D721Med (cell line): Measurements from ENCODE around the gene FBXL14.

ENCODE experiments used
- DNase-seq: peaks from one replicate; pipeline ENCODE4 v3.0.0; 2011; ENCODE audit warnings: low spot score; ENCODE audit not compliant: insufficient read length
- FAIRE-seq: peaks from 2 replicates; lab custom pipeline; 2011; peaks lifted over from hg19 to GRCh38; lab: Jason Lieb, UNC
- CTCF ChIP-seq: IDR thresholded peaks from 2 replicates; pipeline ENCODE4 v1.5.1; 2012; ENCODE audit warnings: mild to moderate bottlenecking, control low read depth; ENCODE audit not compliant: insufficient read depth; ENCODE audit errors: missing control alignments

Gene FBXL14

GRCh38 chr12:1531654-1532374 lies 62.6 kb downstream of the FBXL14 start:
- FAIRE-seq = no peak
- TF ChIP-seq CTCF = no peak
- no peak for DNase-seq

- FAIRE-seq (no peak), DNase-seq (no peak)
- TF ChIP-seq CTCF = no peak
These were observed 63.2 kb downstream of the FBXL14 start for GRCh38 chr12:1531153-1531653.

GRCh38 chr12:1530592-1531152 lies 63.7 kb downstream of the FBXL14 start:
- FAIRE-seq = no peak
- no peak for DNase-seq
- TF ChIP-seq CTCF = no peak

GRCh38 chr12:1529862-1530591 lies 64.4 kb downstream of the FBXL14 start:
- FAIRE-seq (no peak), DNase-seq (no peak)
- no peak for TF ChIP-seq CTCF

GRCh38 chr12:1529228-1529861 lies 65.0 kb downstream of the FBXL14 start:
- no peak for DNase-seq
- no peak for FAIRE-seq
- TF ChIP-seq CTCF = no peak

- no peak for FAIRE-seq
- DNase-seq = no peak
- no peak for TF ChIP-seq CTCF
These were observed 65.6 kb downstream of the FBXL14 start for GRCh38 chr12:1528791-1529190.
